Measurements from ENCODE around the gene PRKCH. TPM values are rescaled to one million over a fixed set of nuclear protein-coding genes. Genes with fewer than 3 reads are reported as not detected.

The PRKCH gene
- total RNA-seq, 1 donor from 2014 or later = 147 TPM

GRCh38 chr14:61468063-61468825 lies 146.9 kb downstream of the PRKCH start:
- no peak for DNase-seq (ENCODE audit: extremely low read depth, low read depth, low spot score)

GRCh38 chr14:61469781-61470180 lies 148.4 kb downstream of the PRKCH start:
- DNase-seq (ENCODE audit: extremely low read depth, low read depth, low spot score) = no peak

- no peak for DNase-seq (ENCODE audit: extremely low read depth, low read depth, low spot score)
Measured at GRCh38 chr14:61470261-61470960, 149.0 kb downstream of the PRKCH start.

GRCh38 chr14:61470961-61471293 lies 149.5 kb downstream of the PRKCH start:
- DNase-seq (ENCODE audit: extremely low read depth, low read depth, low spot score) = no peak

- DNase-seq (ENCODE audit: extremely low read depth, low read depth, low spot score) = no peak
Measured at GRCh38 chr14:61471297-61472005, 150.1 kb downstream of the PRKCH start.

- DNase-seq (ENCODE audit: extremely low read depth, low read depth, low spot score) = no peak
Measured at GRCh38 chr14:61472011-61472672, 150.8 kb downstream of the PRKCH start.

GRCh38 chr14:61472801-61473376 lies 151.5 kb downstream of the PRKCH start:
- DNase-seq (ENCODE audit: extremely low read depth, low read depth, low spot score) = no peak

GRCh38 chr14:61474015-61474414 lies 152.6 kb downstream of the PRKCH start:
- no peak for DNase-seq (ENCODE audit: extremely low read depth, low read depth, low spot score)

GRCh38 chr14:61474701-61475100 lies 153.3 kb downstream of the PRKCH start:
- DNase-seq (ENCODE audit: extremely low read depth, low read depth, low spot score) = no peak

- DNase-seq (ENCODE audit: extremely low read depth, low read depth, low spot score) = no peak
Measured at GRCh38 chr14:61475316-61475715, 153.9 kb downstream of the PRKCH start.

- DNase-seq (ENCODE audit: extremely low read depth, low read depth, low spot score) = no peak
Measured at GRCh38 chr14:61476105-61476753, 154.8 kb downstream of the PRKCH start.

- DNase-seq (ENCODE audit: extremely low read depth, low read depth, low spot score) = peak; percentile 97
Measured at GRCh38 chr14:61476754-61477410, 155.5 kb downstream of the PRKCH start.

- DNase-seq (ENCODE audit: extremely low read depth, low read depth, low spot score) = no peak
Measured at GRCh38 chr14:61477712-61478462, 156.5 kb downstream of the PRKCH start.

- DNase-seq (ENCODE audit: extremely low read depth, low read depth, low spot score) = no peak
Measured at GRCh38 chr14:61478971-61479473, 157.6 kb downstream of the PRKCH start.

GRCh38 chr14:61479746-61480502 lies 158.5 kb downstream of the PRKCH start:
- DNase-seq (ENCODE audit: extremely low read depth, low read depth, low spot score) = no peak

GRCh38 chr14:61480704-61481285 lies 159.4 kb downstream of the PRKCH start:
- DNase-seq (ENCODE audit: extremely low read depth, low read depth, low spot score) = no peak

GRCh38 chr14:61481701-61482100 lies 160.3 kb downstream of the PRKCH start:
- DNase-seq (ENCODE audit: extremely low read depth, low read depth, low spot score) = no peak
